ENCODE measurements around the gene SH2B3.
"Not testable (repeated sequence)": the region's sequence is repeated elsewhere in the genome, so short reads cannot be mapped to it uniquely, and the experiment has no call there.

Gene SH2B3

DNA sequence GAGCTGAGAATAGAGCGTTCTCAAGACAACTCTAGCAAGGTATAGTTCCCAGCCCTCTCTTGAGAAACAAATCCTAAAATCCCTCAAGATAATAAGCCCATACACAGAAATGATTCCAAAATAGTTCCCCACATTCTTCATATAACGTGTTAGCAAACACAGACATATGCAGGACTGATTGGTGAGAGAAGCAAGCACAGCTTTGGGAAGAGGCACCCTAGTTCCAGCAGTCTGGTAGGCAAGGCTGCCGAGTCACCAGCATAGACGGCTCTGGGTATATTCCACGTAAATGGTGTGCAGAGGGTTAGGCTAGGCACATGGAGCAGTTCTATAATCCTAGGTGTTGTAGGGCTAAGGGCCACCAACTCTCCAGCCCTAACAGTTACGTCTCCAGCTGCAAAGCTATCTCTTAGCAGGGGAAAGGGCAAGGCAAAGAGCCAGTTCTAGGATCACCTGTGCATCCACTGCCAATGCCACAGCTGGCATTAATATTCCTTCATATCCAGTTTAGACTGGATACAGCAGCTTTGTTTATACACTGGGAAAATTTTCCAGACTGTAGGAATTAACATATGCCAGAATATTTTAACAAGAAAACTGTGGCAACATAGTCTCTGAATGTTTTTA lies 52.9 kb downstream of the SH2B3 start:
- in situ Hi-C loops (cut with MboI; ENCODE audit: low sequenced_read_pairs, unreplicated experiment): no loop called here
- TF ChIP-seq, protein P1, sequence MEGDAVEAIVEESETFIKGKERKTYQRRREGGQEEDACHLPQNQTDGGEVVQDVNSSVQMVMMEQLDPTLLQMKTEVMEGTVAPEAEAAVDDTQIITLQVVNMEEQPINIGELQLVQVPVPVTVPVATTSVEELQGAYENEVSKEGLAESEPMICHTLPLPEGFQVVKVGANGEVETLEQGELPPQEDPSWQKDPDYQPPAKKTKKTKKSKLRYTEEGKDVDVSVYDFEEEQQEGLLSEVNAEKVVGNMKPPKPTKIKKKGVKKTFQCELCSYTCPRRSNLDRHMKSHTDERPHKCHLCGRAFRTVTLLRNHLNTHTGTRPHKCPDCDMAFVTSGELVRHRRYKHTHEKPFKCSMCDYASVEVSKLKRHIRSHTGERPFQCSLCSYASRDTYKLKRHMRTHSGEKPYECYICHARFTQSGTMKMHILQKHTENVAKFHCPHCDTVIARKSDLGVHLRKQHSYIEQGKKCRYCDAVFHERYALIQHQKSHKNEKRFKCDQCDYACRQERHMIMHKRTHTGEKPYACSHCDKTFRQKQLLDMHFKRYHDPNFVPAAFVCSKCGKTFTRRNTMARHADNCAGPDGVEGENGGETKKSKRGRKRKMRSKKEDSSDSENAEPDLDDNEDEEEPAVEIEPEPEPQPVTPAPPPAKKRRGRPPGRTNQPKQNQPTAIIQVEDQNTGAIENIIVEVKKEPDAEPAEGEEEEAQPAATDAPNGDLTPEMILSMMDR (IDR thresholded peaks at IDR 0.05; ENCODE audit: borderline replicate concordance, control extremely low read depth, extremely low read depth, insufficient read depth, missing control alignments): no peak
- no peak for DNase-seq (ENCODE audit: low spot score)

DNA sequence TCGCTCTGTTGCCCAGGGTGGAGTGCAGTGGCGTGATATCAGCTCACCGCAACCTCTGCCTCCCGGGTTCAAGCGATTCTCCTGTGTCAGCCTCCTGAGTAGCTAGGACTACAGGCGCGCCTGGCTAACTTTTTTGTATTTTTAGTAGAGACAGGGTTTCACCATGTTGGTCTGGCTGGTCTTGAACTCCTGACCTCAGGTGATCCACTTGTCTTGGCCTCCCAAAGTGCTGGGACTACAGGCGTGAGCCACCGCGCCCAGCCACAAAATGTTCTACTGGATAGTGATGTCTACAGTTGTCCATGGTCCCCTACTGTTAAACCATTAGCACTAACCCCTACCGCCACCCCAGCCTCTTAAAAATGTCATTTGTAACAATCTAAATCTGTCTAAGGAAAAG lies 54.4 kb downstream of the SH2B3 start:
- in situ Hi-C loops (cut with MboI; ENCODE audit: low sequenced_read_pairs, unreplicated experiment): not testable (repeated sequence)

DNA sequence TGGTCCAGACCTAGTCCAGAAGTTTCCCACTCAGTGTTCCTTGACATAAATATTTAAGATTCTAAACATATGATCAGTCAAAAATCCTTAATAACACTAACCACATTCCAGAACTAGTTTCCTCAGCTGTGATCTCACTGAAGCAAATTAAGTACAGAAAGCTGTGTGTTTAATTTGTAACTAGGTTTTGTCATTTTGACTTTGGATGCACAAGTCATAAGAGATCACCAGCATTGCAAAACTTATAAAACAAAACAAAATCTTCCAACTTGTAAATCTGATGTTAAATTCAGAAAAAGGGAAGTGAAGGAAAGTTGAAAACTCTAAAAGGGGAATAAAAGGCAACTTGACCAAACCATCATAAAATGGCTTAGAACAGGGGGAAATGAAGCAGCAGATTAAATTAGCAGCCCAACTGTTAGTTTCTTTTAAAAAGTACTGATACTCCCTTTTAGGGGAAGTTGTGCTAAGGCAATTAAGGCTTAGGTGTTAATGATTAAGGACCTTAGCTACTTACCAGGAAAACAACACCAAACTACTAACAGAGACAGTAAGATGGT lies 56.6 kb downstream of the SH2B3 start:
- in situ Hi-C loops (cut with MboI; ENCODE audit: low sequenced_read_pairs, unreplicated experiment): no loop called here
- TF ChIP-seq, protein P1 (IDR thresholded peaks at IDR 0.05; ENCODE audit: borderline replicate concordance, control extremely low read depth, extremely low read depth, insufficient read depth, missing control alignments): no peak
- no peak for DNase-seq (ENCODE audit: low spot score)

More for the DNA sequence above, 54.4 kb downstream of the SH2B3 start:
- not testable (repeated sequence) for DNase-seq (ENCODE audit: low spot score)

DNA sequence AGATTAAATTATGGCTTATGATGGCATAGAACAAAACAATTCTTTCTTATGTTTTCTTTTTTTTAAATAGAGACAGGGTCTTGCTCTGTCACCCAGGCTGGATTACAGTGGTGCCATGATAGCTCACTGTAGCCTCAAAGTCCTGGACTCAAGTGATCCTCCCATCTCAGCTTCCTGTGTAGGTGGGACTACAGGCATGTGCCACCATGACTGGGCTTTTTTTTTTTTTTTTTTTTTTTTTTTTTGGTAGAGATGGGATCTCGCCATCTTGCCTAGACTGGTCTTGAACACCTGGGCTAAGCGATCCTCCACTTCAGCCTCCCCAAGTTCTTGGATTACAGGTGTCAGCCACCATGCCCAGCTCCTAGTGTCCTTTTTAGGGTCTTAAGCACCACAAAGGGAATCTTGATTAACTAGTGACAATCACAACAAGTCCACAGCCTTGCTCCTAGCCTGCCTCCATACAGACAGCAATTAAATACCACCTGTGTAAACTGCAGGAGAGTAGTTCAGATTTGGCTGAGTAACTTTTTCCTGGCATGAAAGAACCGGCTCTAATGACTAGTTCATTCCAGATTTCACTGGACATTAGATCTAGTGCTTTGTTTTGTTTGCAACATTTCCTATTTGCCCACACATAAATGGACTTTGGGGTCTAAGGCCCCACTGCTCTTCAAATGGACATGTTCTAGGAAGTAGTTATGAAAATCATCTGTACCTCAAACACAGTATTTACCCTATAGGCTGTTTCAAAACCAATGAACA lies 61.6 kb downstream of the SH2B3 start:
- TF ChIP-seq, protein P1 (IDR thresholded peaks at IDR 0.05; ENCODE audit: borderline replicate concordance, control extremely low read depth, extremely low read depth, insufficient read depth, missing control alignments): no peak
- no peak for DNase-seq (ENCODE audit: low spot score)
- in situ Hi-C loops (cut with MboI; ENCODE audit: low sequenced_read_pairs, unreplicated experiment): no loop called here

DNA sequence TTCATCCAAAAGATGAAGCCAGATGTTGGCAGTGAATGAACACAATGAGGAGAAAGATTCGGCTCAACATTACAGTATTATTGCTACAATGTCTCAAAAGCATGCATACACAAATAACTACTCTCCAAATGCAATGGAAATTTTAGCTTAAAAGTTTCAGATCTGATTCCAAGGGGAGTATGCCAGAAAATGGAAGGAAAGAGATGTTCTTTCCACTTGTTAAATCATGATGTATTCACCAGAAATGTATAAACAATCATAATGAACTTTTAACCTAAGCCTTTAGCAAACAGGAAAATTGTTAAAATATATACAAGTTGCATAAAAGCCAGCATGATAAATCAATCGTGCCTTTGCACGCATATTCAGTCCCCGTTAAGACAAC lies 62.1 kb downstream of the SH2B3 start:
- DNase-seq (ENCODE audit: low spot score): no peak
- in situ Hi-C loops (cut with MboI; ENCODE audit: low sequenced_read_pairs, unreplicated experiment): no loop called here
- TF ChIP-seq, protein P1 (IDR thresholded peaks at IDR 0.05; ENCODE audit: borderline replicate concordance, control extremely low read depth, extremely low read depth, insufficient read depth, missing control alignments): no peak

DNA sequence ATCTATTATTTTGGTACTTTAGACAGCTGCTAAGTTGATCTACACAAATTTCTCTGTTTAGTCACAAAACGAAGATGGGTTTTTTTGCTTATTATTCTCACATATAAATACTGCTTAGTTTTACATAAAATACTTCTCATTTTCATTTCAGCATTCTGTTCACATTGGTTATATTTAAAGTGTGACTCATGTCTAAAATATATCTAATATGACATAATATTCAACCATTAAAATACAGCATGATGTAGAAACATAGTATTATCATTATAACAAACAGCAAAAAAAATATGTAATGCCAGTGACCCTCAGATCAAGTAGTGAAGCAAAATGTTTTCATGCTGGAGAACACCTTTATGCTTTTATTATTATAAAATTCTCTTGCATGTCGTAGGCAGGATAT lies 63.7 kb downstream of the SH2B3 start:
- DNase-seq (ENCODE audit: low spot score): no peak
- TF ChIP-seq, protein P1 (IDR thresholded peaks at IDR 0.05; ENCODE audit: borderline replicate concordance, control extremely low read depth, extremely low read depth, insufficient read depth, missing control alignments): no peak
- in situ Hi-C loops (cut with MboI; ENCODE audit: low sequenced_read_pairs, unreplicated experiment): no loop called here

DNA sequence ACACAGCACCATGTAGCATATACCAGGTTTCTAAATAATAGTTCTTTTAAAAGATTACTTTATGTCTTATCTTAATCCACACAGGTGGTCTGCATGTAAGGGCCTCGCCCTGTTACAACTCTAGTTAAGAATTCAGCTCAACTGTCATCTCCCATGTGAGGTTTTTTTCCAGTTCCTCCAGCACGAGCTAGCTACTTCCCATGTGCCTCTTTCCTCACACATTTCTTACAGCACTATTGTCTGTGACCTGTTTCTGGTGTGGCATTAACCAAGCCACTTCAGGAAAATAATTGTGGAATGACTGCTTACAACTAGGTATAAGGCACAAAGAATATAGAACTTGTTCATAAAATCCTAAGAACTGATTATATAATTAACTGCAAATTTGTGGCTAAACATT lies 65.5 kb downstream of the SH2B3 start:
- in situ Hi-C loops (cut with MboI; ENCODE audit: low sequenced_read_pairs, unreplicated experiment): no loop called here
- DNase-seq (ENCODE audit: low spot score): no peak
- TF ChIP-seq, protein P1 (IDR thresholded peaks at IDR 0.05; ENCODE audit: borderline replicate concordance, control extremely low read depth, extremely low read depth, insufficient read depth, missing control alignments): no peak
